Raji (cell line): ENCODE results near the gene CORO7.

Experiments
- POLR2A ChIP-seq: IDR thresholded peaks from 2 replicates; pipeline ENCODE4 v1.6.1; 2011; ENCODE audit warnings: low read depth, low read length, control low read depth; ENCODE audit not compliant: insufficient read depth

The CORO7 gene

DNA sequence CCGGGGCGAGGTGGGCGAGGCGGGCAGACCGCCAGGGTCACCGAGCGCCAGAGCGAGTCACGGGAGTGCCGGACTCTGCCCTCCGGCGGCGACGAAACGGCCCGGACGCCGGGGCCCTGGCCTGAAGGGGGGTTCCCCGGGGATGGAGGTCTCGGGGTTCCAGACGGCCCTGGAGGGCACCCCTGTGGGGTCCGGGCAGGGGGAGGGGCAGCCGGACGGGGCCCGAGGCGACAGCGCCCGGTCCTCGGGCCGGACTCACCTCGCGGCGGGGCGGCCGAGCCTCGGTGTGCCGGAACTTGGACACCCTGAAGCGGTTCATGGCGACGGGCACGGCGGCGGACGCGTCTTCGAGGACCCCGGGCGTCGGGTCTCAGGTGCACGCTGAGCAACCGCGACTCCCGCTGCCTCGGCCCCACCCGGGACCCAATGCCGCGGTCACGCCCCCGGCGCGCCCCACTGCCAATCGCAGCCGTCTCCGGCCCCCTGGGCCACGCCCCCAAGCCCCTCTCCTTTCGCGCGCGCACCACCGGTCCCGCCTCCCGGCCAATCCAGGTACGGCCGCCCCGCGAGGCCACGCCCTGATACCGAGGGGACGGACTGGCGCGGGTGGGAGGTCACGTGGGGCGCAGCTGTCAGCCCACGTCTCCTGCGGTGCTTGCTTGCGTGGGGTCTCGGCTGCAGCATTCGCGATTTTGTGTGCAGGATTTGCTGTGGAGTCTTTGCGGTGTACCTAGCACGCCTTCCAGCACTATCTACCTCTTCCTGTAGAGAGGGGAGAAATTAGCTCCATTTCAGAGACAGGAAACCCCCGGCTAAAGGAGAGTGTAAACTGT, at the start of gene CORO7:
Gene CORO7 (minus strand): TSS at position 397 of the 833 bp plus-strand sequence. CDS start 78 bp downstream, at position 319.
- peak; percentile 89 for TF ChIP-seq POLR2A

- TF ChIP-seq POLR2A, result no peak
These were observed 47.2 kb upstream of the CORO7 start for GRCh38 chr16:4463522-4464163.

- TF ChIP-seq POLR2A, result no peak
These were observed 45.1 kb upstream of the CORO7 start for GRCh38 chr16:4461250-4462085.

- TF ChIP-seq POLR2A, result no peak
These were observed 44.5 kb upstream of the CORO7 start for GRCh38 chr16:4460936-4461249.

DNA sequence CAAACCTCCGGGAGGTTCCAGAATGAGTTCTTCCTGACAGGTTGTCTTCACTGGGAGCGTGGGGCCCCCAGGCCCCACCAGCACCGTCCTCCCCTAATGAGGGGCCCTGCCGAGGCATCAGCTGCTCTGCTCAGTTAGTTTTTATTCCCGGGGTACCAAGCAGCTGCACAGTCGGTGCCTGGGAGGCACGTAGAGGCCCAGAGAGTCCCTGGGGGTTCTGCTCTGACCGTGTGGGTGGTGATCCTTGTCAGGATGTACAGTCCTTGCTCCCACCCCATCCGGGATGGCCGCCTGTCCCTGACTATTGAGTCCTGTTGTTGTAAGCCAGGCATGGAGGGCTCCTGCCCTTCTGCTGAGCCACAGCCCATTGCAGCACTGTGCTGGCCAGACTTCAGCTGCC, 39.6 kb upstream of the CORO7 start:
- no peak for TF ChIP-seq POLR2A

GRCh38 chr16:4455081-4455480, 38.7 kb upstream of the CORO7 start:
- TF ChIP-seq POLR2A, result no peak

- TF ChIP-seq POLR2A, result no peak
These were observed 38.2 kb upstream of the CORO7 start for GRCh38 chr16:4454623-4455022.

GRCh38 chr16:4452674-4453073, 36.3 kb upstream of the CORO7 start:
- TF ChIP-seq POLR2A, result no peak

- no peak for TF ChIP-seq POLR2A
These were observed 34.6 kb upstream of the CORO7 start for GRCh38 chr16:4450931-4451519.

DNA sequence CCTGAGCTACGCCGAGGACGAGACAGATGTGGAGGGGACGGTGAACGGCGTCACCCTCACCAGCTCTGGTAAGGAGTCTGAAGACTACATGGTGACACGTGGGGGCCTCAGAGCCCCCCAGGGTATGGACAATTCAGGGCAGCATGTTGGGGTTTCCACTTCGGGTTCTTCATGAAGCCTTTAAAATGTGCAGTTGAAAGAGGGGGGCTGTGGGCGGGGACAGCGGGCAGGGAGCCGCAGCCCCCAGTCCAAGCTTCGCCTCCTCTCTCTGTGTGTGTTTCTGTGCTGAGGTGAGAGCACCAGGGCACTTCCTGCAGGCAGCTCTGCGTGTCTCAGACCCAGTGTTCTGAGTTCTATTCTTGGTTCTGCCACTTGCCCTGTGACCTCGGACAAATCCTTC, 34.0 kb upstream of the CORO7 start:
- no peak for TF ChIP-seq POLR2A

GRCh38 chr16:4443986-4444385, 27.6 kb upstream of the CORO7 start:
- TF ChIP-seq POLR2A, result no peak

DNA sequence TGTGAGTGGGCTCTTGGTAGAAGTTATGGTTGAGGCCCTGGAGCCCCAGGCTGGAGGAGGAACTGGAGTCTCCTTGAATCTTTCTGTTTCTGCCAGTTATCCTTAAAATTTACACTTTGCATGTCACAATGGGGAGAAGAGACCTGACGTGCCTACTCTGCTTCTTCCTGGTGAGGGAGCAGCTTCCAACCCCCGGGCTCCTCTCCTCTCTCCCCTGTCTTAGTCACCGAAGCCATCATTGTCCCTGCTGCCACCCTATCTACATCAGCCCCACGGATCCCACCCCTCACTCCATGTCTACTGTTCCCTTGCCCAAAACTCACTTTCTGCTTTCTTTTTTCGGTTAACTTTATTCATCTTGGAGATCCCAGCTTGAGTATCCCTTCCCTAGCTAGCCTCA, 26.9 kb upstream of the CORO7 start:
- TF ChIP-seq POLR2A, result no peak

DNA sequence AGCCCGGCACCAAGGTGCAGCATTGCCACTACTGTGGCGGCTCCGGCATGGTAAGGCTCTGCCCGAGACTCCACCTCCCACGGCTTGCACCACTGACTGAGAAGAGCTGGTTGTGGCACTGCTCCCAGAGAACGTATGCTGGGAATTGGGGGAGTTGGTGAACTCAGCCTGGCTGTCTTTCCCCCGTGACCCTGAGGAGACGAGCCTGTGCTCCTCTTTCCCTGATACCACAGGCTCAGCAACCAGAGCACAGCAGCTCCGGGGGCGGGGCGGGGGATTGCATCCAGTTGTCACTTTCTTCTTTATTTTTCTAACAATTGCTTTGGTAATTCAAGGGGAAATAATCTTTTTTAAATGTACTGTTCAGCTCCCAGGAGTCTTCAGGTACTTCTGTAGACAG, 26.0 kb upstream of the CORO7 start:
- no peak for TF ChIP-seq POLR2A

- no peak for TF ChIP-seq POLR2A
These were observed 21.0 kb upstream of the CORO7 start for GRCh38 chr16:4437366-4437765.

DNA sequence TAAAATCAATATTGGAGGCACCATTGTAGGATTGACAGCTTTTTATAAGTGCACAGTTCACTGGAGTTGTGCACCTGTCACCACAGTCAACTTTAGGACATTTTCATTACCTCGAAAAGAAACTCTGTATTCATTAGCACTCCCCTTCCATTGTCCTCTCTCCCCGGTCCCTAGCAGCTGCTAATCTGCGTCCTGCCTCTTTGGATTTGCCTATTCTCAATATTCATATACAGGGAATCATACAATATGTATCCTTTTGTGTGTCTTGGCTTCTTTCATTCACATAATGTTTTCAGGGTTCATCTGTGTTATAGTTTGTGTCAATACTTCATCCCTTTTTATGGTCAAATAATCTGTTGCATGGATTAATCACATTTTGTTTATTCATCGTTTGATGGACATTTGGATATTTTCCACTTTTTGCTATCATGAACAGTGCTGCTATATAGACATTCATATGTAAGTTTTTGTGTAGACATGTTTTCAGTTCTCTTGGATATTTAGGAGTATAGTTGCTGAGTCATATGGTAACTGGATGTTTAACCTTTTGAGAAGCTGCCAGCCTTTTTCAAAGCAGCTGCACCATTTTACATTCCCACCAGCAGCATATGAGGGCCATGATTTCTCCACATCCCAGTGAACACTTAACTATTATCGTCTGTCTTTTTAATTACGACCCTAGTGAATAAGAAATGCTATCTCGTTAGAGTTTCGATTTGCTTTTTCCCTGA, 19.1 kb upstream of the CORO7 start:
- TF ChIP-seq POLR2A, result no peak
